Neural cell (in vitro differentiated cells): ENCODE measurements around the gene PARD3B.

ENCODE experiments used
- EZH2 ChIP-seq: fragments of 200-600, 300-800 bp; shearing (Covaris generic), sonication (generic); IDR thresholded peaks from 2 replicates; pipeline ENCODE4 v1.6.1; 2014; ENCODE audit warnings: antibody characterized with exemption, low read length, borderline replicate concordance, mild to moderate bottlenecking; ENCODE audit not compliant: insufficient read depth, poor library complexity, severe bottlenecking
- MXI1 ChIP-seq: fragments of 450-650 bp; conservative IDR thresholded peaks from 2 replicates; pipeline ENCODE4 v1.6.1; 2014; ENCODE audit warnings: antibody characterized with exemption, mild to moderate bottlenecking; ENCODE audit not compliant: poor library complexity, severe bottlenecking
- POLR2AphosphoS5 ChIP-seq: IDR thresholded peaks from 2 replicates; pipeline ENCODE4 v1.6.1; 2012
- SMC3 ChIP-seq: fragments of 450-650 bp; conservative IDR thresholded peaks from 2 replicates; pipeline ENCODE4 v1.6.1; 2014; ENCODE audit warnings: antibody characterized with exemption, mild to moderate bottlenecking, moderate library complexity; ENCODE audit not compliant: poor library complexity
- TF ChIP-seq, protein P1 (sequence below): fragments of 450-650 bp; IDR thresholded peaks from 2 replicates; pipeline ENCODE4 v1.5.1; 2014; ENCODE audit warnings: antibody characterized with exemption, mild to moderate bottlenecking, moderate library complexity; ENCODE audit not compliant: poor library complexity, severe bottlenecking

DNA sequence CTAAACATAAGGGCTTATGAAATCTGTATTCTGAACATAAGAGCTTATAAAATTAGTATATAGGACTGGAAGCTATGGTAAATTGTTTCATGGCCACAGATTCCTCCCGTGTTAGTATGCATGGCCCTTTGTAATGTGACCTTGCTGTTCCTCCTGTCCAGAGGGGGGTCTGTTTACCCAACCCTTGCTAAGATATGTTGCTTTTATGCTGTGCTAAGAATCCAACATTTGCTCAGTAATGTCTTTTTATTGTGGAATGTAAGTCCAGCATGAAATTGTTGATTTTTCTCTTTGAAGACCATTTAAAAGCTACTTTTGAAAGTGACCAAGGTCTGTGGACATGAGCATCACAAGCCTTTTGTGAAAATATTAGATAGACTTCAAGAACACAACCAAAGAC, 485.4 kb downstream of the PARD3B start:
- TF ChIP-seq, protein P1, sequence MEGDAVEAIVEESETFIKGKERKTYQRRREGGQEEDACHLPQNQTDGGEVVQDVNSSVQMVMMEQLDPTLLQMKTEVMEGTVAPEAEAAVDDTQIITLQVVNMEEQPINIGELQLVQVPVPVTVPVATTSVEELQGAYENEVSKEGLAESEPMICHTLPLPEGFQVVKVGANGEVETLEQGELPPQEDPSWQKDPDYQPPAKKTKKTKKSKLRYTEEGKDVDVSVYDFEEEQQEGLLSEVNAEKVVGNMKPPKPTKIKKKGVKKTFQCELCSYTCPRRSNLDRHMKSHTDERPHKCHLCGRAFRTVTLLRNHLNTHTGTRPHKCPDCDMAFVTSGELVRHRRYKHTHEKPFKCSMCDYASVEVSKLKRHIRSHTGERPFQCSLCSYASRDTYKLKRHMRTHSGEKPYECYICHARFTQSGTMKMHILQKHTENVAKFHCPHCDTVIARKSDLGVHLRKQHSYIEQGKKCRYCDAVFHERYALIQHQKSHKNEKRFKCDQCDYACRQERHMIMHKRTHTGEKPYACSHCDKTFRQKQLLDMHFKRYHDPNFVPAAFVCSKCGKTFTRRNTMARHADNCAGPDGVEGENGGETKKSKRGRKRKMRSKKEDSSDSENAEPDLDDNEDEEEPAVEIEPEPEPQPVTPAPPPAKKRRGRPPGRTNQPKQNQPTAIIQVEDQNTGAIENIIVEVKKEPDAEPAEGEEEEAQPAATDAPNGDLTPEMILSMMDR: no peak
- no peak for TF ChIP-seq SMC3
- TF ChIP-seq EZH2: no peak
- TF ChIP-seq MXI1: no peak
- TF ChIP-seq POLR2AphosphoS5: no peak
